PC-9 (cell line): ENCODE results near the gene BCKDHB.

Source experiments
- CTCF ChIP-seq: fragments of 200-600 bp; sonication (generic); conservative IDR thresholded peaks from 2 replicates; pipeline ENCODE4 v1.6.1; 2017; ENCODE audit warnings: mixed run types, antibody characterized with exemption, mild to moderate bottlenecking, moderate library complexity
- EZH2 ChIP-seq: fragments of 200-600 bp; sonication (generic); IDR thresholded peaks from 2 replicates; pipeline ENCODE4 v1.8.0; 2017; ENCODE audit warnings: antibody characterized with exemption, low read depth

- TF ChIP-seq CTCF = no peak
- TF ChIP-seq EZH2 = no peak
Observed at GRCh38 chr6:80366051-80366450, 259.6 kb downstream of the BCKDHB start.
